ENCODE data around the gene FSHB.
A peak's percentile ranks its signal among the peaks of the same experiment; 100 is the strongest.
"Not testable (repeated sequence)": the region's sequence is repeated elsewhere in the genome, so short reads cannot be mapped to it uniquely, and the experiment has no call there.

Gene FSHB

DNA sequence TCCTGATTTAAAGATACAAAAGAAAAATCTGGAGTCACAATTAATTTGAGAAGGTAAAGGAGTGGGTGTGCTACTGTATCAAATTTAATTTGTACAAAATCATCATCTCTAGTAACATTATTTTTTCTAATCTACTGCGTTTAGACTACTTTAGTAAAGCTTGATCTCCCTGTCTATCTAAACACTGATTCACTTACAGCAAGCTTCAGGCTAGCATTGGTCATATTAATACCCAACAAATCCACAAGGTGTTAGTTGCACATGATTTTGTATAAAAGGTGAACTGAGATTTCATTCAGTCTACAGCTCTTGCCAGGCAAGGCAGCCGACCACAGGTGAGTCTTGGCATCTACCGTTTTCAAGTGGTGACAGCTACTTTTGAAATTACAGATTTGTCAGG is at the start of gene FSHB:
Gene FSHB (plus strand): TSS at position 301 of the 400 bp plus-strand sequence. CDS start 889 bp downstream, outside the sequence.
- no peak for DNase-seq

- no peak for DNase-seq
These were observed 44.1 kb upstream of the FSHB start for GRCh38 chr11:30186748-30187147.

- DNase-seq = no peak
These were observed 38.2 kb upstream of the FSHB start for GRCh38 chr11:30192620-30193019.

- DNase-seq = peak; percentile 71
These were observed 34.2 kb upstream of the FSHB start for GRCh38 chr11:30196400-30197206.

DNA sequence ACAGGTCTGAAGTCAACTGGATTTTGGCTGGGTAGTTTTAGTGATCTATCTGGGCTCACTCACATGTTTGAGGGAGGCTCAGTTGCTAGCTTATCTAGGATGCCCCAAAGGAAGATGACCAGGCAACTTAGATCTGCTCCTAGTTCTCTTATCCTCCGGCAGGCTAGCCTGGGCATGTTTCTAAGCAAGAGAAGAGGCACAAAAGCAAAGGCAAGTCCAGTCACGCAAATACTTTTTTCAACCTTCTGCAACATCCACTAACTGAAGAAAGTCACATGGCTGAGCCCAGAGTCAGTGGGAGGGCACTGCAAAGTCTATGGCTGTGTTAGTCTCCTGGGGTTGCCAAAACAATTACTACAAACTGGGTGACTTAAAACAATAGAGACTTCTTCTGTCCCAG is 32.9 kb upstream of the FSHB start:
- no peak for DNase-seq

- not testable (repeated sequence) for DNase-seq
These were observed 27.8 kb upstream of the FSHB start for GRCh38 chr11:30202989-30203388.

DNA sequence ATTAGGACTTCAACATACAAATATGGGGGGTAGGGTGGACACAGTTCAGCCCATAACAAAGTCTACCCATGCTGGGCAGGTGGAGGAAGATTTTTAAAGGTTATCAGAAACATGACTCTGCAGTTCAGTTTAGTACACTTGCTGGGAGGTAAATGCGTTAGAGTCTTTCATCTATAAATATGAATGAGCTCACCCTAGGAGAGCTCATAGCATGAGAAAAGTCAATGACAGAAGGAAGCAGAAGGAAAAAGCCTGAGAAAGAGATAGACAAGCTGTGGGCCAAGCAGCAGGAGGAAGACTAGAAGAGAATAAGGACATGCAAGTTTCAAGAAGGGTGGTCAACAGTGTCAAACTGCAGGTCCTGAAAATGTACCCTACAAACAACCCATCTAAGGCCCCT is 27.0 kb upstream of the FSHB start:
- no peak for DNase-seq

- DNase-seq = no peak
These were observed 24.4 kb upstream of the FSHB start for GRCh38 chr11:30206249-30206996.

DNA sequence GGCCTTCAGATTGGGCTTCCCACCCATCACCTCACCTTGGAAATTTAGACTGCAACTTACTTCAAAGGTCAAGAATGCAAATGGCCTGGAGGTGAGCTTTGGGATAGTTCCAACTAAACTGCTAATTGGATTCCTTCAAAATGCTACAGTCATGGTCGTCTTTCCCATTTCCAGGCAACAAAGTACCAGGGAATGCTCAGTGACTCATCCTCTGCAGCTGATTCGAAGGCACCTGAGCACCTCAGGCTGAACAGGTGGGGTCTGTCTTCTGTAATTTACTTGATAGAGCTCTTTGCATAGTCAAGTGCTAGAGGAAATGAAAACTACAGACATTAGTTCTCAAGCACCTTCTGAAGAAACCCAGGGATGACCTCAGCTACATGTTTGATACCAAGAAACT is 20.5 kb upstream of the FSHB start:
- DNase-seq = no peak

- no peak for DNase-seq
These were observed 14.3 kb upstream of the FSHB start for GRCh38 chr11:30216534-30216933.

- no peak for DNase-seq
These were observed 12.5 kb upstream of the FSHB start for GRCh38 chr11:30218278-30218677.

- DNase-seq = no peak
These were observed 5.2 kb upstream of the FSHB start for GRCh38 chr11:30225642-30226041.

DNA sequence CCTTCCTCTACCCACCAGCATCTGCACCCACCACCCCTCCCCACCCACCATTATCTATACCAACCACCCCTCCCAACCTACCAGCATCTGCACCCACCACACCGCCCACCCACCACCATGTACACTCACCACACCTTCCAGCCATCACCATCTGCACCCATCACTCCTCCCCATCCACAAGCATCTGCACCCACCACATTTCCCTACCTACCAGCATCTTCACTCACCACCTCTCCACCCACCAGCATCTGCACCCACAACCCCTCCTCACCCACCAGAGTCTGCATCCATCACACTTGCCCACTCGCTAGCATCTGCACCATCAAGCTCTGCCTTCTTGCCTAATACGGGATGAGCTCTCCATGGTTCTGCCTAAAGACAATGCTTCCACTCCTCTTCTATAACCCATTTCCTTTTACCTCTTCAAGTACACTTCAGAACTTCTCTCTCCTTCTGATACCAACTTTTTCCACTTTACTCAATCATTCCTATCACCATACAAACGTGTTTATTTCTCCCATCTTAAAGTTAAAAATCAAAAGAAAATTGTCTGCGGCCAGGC is 2.4 kb upstream of the FSHB start:
- DNase-seq = no peak

DNA sequence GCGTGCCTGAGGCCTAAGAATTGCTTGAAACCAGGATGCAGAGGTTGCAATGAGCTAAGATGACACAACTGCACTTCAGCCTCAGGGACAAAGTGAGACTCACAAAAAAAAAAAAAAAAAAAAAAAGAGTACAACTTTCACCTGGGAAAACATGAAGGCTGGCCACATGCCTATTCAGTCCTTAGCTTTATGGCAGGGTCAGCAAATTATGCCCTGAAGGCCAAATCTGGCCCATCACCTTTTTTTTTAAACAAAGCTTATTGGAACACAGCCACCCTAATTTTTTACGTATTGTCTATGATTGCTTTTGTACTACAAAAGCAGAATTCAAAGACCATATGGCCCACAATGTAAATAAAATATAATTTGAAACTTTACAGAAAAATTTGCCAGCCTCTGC is 8.2 kb downstream of the FSHB start:
- no peak for DNase-seq

DNA sequence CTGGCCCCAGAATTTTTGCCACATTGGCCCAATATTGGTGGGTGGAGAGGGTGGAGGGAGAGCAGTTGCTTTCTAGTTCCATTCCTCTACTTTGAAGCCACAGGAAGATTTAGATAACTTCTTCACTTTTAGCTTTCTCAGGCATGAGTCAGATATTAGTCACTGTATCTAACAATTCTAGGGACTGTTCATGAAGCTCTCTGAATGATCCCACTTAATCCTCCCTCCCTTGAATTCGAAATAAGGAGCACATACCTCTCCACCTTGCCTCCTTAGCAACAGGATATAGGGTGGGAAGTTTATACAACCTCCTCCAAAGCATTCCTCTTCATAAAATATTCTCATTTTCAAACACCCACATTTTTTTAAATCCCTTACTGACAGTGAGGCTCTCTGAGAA is 13.5 kb downstream of the FSHB start:
- no peak for DNase-seq

DNA sequence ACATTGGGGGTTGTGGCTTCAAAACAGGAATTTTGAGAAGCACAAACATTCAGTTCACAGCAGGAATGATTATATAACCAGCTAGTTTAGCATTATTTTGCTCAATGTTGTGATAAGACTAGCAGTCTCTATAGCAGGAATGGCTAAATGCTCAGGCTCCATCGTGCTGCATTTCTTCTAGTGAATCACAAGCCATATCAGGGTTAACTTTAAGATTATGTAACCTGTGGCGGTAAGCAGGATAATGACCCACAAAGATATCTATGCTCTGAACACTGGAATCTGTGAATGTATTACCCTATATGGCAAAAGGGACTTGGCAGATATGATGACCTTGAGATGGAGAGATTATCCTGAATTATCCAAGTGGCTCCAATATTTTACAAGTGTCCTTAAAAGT is 14.8 kb downstream of the FSHB start:
- DNase-seq = no peak

- no peak for DNase-seq
These were observed 23.8 kb downstream of the FSHB start for GRCh38 chr11:30254307-30255298.

DNA sequence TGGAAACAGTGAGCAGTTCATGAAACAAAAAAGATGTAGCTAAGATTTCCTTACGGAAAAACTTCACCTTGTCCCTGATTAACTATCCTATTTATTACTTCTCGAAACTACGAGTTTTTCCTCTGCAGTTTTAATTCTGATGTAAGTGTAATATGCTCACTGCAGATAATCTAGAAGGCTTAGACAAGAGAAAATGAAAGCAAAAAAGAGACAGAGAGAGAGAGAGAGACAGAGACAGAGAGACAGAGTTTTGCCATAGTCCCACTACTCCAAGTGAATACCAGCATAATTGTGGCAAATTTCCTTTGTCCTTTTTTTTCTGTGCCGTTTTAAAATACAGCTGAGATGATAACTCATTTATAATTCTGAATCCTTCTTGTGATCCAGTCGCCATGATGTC is 24.8 kb downstream of the FSHB start:
- DNase-seq = no peak

DNA sequence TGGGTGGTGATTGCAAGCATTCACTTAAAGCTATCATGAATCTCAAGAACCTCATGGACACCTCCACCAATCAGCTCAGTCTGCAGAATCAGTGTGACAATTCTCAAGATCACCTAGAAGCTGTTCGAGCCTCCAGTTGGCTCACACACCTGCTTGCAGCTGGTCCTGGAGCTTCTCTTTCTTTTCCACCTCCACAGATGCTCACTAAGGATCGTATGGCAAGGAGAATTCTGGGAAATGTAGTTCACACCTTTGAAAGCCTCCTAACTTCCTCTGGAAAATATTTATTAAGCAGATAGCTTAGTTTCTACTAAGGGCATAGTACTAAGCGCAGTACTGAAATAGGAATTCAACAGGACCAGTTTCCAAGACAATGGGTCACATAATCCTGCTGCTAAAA is 26.2 kb downstream of the FSHB start:
- no peak for DNase-seq

DNA sequence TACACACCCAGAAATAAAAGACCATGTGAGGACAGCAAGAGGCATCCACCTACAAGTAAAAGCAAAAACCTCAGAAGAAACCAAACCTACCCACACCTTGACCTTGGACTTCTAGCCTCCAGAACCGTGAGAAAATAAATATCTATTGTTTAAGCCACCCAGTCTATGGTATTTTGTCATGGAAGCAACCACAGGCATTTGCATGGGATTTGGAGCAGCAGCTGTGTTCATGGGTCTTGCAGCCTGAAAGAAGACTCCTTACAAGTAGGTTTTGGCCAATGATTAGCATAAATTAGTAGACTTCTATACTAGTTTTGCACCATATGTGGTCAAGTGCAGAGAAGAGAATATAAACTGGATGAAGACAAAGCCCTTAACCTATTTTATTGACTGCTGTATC is 27.9 kb downstream of the FSHB start:
- no peak for DNase-seq

GRCh38 chr11:30260813-30261212 is 30.0 kb downstream of the FSHB start:
- no peak for DNase-seq

GRCh38 chr11:30261821-30262220 is 31.0 kb downstream of the FSHB start:
- no peak for DNase-seq

DNA sequence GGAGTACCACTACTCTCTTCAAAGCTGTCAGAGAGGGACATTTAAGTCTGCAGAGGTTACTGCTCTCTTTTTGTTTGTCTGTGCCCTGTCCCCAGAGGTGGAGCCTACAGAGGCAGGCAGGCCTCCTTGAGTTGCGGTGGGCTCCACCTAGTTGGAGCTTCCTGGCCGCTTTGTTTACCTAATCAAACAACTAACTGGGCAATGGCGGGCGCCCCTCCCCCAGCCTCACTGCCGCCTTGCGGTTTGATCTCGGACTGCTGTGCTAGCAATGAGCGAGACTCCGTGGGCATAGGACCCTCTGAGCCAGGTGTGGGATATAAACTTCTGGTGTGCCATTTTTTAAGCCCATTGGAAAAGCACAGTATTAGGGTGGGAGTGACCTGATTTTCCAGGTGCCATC is 37.8 kb downstream of the FSHB start:
- not testable (repeated sequence) for DNase-seq

Measured in activated effector memory CD4-positive, alpha-beta T cell treated with anti-CD3 and anti-CD28 coated beads, Interleukin-2, amount 50 U/mL, for 16 hours (primary cell).